HG03571 (cell line): Measurements from ENCODE around the gene LIN9.

Experiments
- ATAC-seq: cut with Tn5 transposase; IDR thresholded peaks from one replicate; pipeline ENCODE4 v1.9.1; 2021; ENCODE audit not compliant: unreplicated experiment

The LIN9 gene

DNA sequence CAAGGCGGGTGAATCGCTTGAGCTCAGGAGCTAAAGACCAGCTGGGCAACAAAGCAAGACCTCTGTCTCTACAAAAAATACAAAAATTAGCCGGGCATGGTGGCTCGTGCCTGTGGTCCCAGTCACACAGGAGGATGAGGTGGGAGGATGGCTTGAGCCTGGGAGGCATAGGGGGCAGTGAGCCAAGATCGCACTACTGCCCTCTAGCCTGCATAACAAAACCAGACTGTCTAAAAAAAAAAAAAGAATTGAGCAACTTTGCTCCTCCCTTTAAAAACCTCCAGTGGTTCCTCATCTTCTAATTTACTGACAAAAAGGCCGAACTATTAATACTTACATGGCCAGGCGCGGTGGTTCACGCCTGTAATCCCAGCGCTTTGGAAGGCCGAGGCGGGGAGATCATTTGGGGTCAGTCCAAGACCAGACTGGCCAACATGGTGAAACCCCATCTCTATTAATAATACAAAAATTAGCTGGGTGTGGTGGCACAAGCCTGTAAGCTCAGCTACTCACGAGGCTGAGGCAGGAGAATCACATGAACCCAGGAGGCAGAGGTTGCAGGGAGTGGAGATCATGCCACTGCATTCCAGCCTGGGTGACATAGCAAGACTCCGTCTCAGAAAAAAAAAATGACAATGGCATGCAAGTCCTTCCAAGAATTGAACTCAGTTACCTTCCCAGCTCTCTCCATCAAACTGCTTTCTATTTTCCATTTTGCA is 126.8 kb downstream of the LIN9 start:
- no peak for ATAC-seq
